ENCODE data around the gene TRAPPC14. TPM values are rescaled to one million over a fixed set of nuclear protein-coding genes. Genes with fewer than 3 reads are reported as not detected.
"Not testable (repeated sequence)": the region's sequence is repeated elsewhere in the genome, so short reads cannot be mapped to it uniquely, and the experiment has no call there.

TRAPPC14 gene
- total and polyA plus RNA-seq, 9 donors, result 5.8 to 13.9 (median 10.8) TPM

GRCh38 chr7:100190048-100190711 lies 31.7 kb upstream of the TRAPPC14 start:
- 30% methylated on average over 2 of the region's 4 CpGs for WGBS (ENCODE audit: insufficient coverage)
- Histone ChIP-seq H3K4me3 (ENCODE audit: low read length) (no peak overlapping the region), H3K27me3 (ENCODE audit: control insufficient read depth, insufficient read depth, low read length) (no peaks in the 10 kb centered on the region), H3K27ac (ENCODE audit: low read length) (peak overlapping the region; percentile 17), H3K36me3 (ENCODE audit: control insufficient read depth, insufficient read depth, low read length) (no peaks in the 10 kb centered on the region), H3K4me1 (ENCODE audit: control insufficient read depth, insufficient read depth, low read length) (no peaks in the 10 kb centered on the region), H3K9me3 (replicated peaks; ENCODE audit: control insufficient read depth, low read depth, low read length) (no peaks in the 10 kb centered on the region)
- DNase-seq, result peak; percentile 78

GRCh38 chr7:100189061-100189460 lies 30.5 kb upstream of the TRAPPC14 start:
- no peak overlapping the region for H3K27ac ChIP-seq (ENCODE audit: low read length)
- H3K9me3 ChIP-seq (replicated peaks; ENCODE audit: control insufficient read depth, low read depth, low read length), result no peaks in the 10 kb centered on the region
- no peaks in the 10 kb centered on the region for H3K36me3 ChIP-seq (ENCODE audit: control insufficient read depth, insufficient read depth, low read length)
- H3K4me1 ChIP-seq (ENCODE audit: control insufficient read depth, insufficient read depth, low read length), result no peaks in the 10 kb centered on the region
- no peak for DNase-seq
- 74% methylated on average over 3 of the region's 3 CpGs for WGBS (ENCODE audit: insufficient coverage)
- H3K27me3 ChIP-seq (ENCODE audit: control insufficient read depth, insufficient read depth, low read length), result no peaks in the 10 kb centered on the region
- H3K4me3 ChIP-seq (ENCODE audit: low read length), result no peak overlapping the region

- Histone ChIP-seq H3K27ac (ENCODE audit: low read length) (no peak overlapping the region), H3K9me3 (replicated peaks; ENCODE audit: control insufficient read depth, low read depth, low read length) (no peaks in the 10 kb centered on the region), H3K27me3 (ENCODE audit: control insufficient read depth, insufficient read depth, low read length) (peaks cover under 1% of the 10 kb centered on the region), H3K4me3 (ENCODE audit: low read length) (no peak overlapping the region), H3K36me3 (ENCODE audit: control insufficient read depth, insufficient read depth, low read length) (no peaks in the 10 kb centered on the region), H3K4me1 (ENCODE audit: control insufficient read depth, insufficient read depth, low read length) (no peaks in the 10 kb centered on the region)
- DNase-seq, result peak; percentile 21
- 37% methylated on average over 2 of the region's 2 CpGs for WGBS (ENCODE audit: insufficient coverage)
Observed at GRCh38 chr7:100185726-100186125, 27.2 kb upstream of the TRAPPC14 start.

- 94% methylated on average over 3 of the region's 6 CpGs for WGBS (ENCODE audit: insufficient coverage)
- not testable (repeated sequence) for H3K27me3 ChIP-seq (ENCODE audit: control insufficient read depth, insufficient read depth, low read length); DNase-seq; H3K36me3 ChIP-seq (ENCODE audit: control insufficient read depth, insufficient read depth, low read length); H3K27ac ChIP-seq (ENCODE audit: low read length); H3K4me3 ChIP-seq (ENCODE audit: low read length); H3K4me1 ChIP-seq (ENCODE audit: control insufficient read depth, insufficient read depth, low read length); H3K9me3 ChIP-seq (replicated peaks; ENCODE audit: control insufficient read depth, low read depth, low read length)
Observed at GRCh38 chr7:100183090-100183489, 24.6 kb upstream of the TRAPPC14 start.

GRCh38 chr7:100182616-100183015 lies 24.1 kb upstream of the TRAPPC14 start:
- not testable (repeated sequence) for H3K4me1 ChIP-seq (ENCODE audit: control insufficient read depth, insufficient read depth, low read length); H3K9me3 ChIP-seq (replicated peaks; ENCODE audit: control insufficient read depth, low read depth, low read length); DNase-seq; H3K36me3 ChIP-seq (ENCODE audit: control insufficient read depth, insufficient read depth, low read length); H3K4me3 ChIP-seq (ENCODE audit: low read length); H3K27ac ChIP-seq (ENCODE audit: low read length)
- H3K27me3 ChIP-seq (ENCODE audit: control insufficient read depth, insufficient read depth, low read length), result peaks cover 11% of the 10 kb centered on the region
- no CpG with 5 or more reads among the region's 6 CpGs for WGBS (ENCODE audit: insufficient coverage)

GRCh38 chr7:100180084-100180483 lies 21.6 kb upstream of the TRAPPC14 start:
- WGBS (ENCODE audit: insufficient coverage), result no CpG with 5 or more reads among the region's 3 CpGs
- H3K9me3 ChIP-seq (replicated peaks; ENCODE audit: control insufficient read depth, low read depth, low read length); H3K36me3 ChIP-seq (ENCODE audit: control insufficient read depth, insufficient read depth, low read length); H3K4me3 ChIP-seq (ENCODE audit: low read length); H3K27ac ChIP-seq (ENCODE audit: low read length); DNase-seq: not testable (repeated sequence)
- peaks cover 16% of the 10 kb centered on the region for H3K4me1 ChIP-seq (ENCODE audit: control insufficient read depth, insufficient read depth, low read length)
- peaks cover 11% of the 10 kb centered on the region for H3K27me3 ChIP-seq (ENCODE audit: control insufficient read depth, insufficient read depth, low read length)

GRCh38 chr7:100177045-100178001 lies 18.8 kb upstream of the TRAPPC14 start, which contains the start of the genes GPC2 and STAG3:
Gene GPC2, minus strand, starts transcription at chr7:100177381. Its CDS starts 182 bp downstream, at chr7:100177199.
Gene STAG3, plus strand, starts transcription at chr7:100177918. Its CDS starts 2,639 bp downstream, at chr7:100180557.
- peak; percentile 97 for DNase-seq
- Histone ChIP-seq H3K36me3 (ENCODE audit: control insufficient read depth, insufficient read depth, low read length) (peaks cover 4% of the 10 kb centered on the region), H3K9me3 (replicated peaks; ENCODE audit: control insufficient read depth, low read depth, low read length) (no peaks in the 10 kb centered on the region), H3K27ac (ENCODE audit: low read length) (peak within 1 kb of the TSS; percentile 81), H3K4me1 (ENCODE audit: control insufficient read depth, insufficient read depth, low read length) (peaks cover 16% of the 10 kb centered on the region), H3K27me3 (ENCODE audit: control insufficient read depth, insufficient read depth, low read length) (peaks cover 11% of the 10 kb centered on the region), H3K4me3 (ENCODE audit: low read length) (peak within 1 kb of the TSS; percentile 80)
- WGBS (ENCODE audit: insufficient coverage), result 2% methylated on average over 67 of the region's 78 CpGs

GRCh38 chr7:100176096-100177044 lies 17.8 kb upstream of the TRAPPC14 start:
- no peak for DNase-seq
- no peak overlapping the region for H3K27ac ChIP-seq (ENCODE audit: low read length)
- 38% methylated on average over 5 of the region's 14 CpGs for WGBS (ENCODE audit: insufficient coverage)

GRCh38 chr7:100175296-100175935 lies 16.9 kb upstream of the TRAPPC14 start:
- no peak overlapping the region for H3K27ac ChIP-seq (ENCODE audit: low read length)
- 82% methylated on average over 6 of the region's 14 CpGs for WGBS (ENCODE audit: insufficient coverage)
- peaks cover 4% of the 10 kb centered on the region for H3K36me3 ChIP-seq (ENCODE audit: control insufficient read depth, insufficient read depth, low read length)
- no peaks in the 10 kb centered on the region for H3K9me3 ChIP-seq (replicated peaks; ENCODE audit: control insufficient read depth, low read depth, low read length)
- peaks cover 21% of the 10 kb centered on the region for H3K4me1 ChIP-seq (ENCODE audit: control insufficient read depth, insufficient read depth, low read length)
- H3K27me3 ChIP-seq (ENCODE audit: control insufficient read depth, insufficient read depth, low read length), result peaks cover 20% of the 10 kb centered on the region
- H3K4me3 ChIP-seq (ENCODE audit: low read length), result no peak overlapping the region
- DNase-seq, result no peak

More at GRCh38 chr7:100176096-100177044, 17.8 kb upstream of the TRAPPC14 start:
- H3K9me3 ChIP-seq (replicated peaks; ENCODE audit: control insufficient read depth, low read depth, low read length), result no peaks in the 10 kb centered on the region
- H3K36me3 ChIP-seq (ENCODE audit: control insufficient read depth, insufficient read depth, low read length), result peaks cover 4% of the 10 kb centered on the region
- H3K4me3 ChIP-seq (ENCODE audit: low read length), result peak overlapping the region; percentile 80
- peaks cover 16% of the 10 kb centered on the region for H3K4me1 ChIP-seq (ENCODE audit: control insufficient read depth, insufficient read depth, low read length)
- peaks cover 17% of the 10 kb centered on the region for H3K27me3 ChIP-seq (ENCODE audit: control insufficient read depth, insufficient read depth, low read length)

All from muscle of leg (tissue), 11 donors.